Activated T-helper 2 cell treated with anti-CD3 and anti-CD28 coated beads, Interferon-gamma antibody, Interleukin-2, Interleukin-4, amounts not matched to agents 10 μg/mL and 5 μg/mL and 100 μg/mL, durations not matched to agents 14 hours and 24 hours and 36 hours (primary cell): Measurements from ENCODE around the gene ARMC9. TPM values are rescaled to one million over a fixed set of nuclear protein-coding genes. Genes with fewer than 3 reads are reported as not detected.

Experiments used
- DNase-seq: peaks from one replicate; pipeline ENCODE4 v3.0.0; 2021; ENCODE audit warnings: low spot score
- H3K27ac Mint-ChIP-seq: one replicate; pipeline ENCODE4 v1.8.0; 2021; ENCODE audit warnings: mixed read lengths
- H3K27me3 Mint-ChIP-seq: one replicate; pipeline ENCODE4 v1.8.0; 2021; ENCODE audit warnings: low read depth, mixed read lengths
- H3K36me3 Mint-ChIP-seq: one replicate; pipeline ENCODE4 v1.8.0; 2021; ENCODE audit warnings: low read depth, mixed read lengths
- H3K4me1 Mint-ChIP-seq: one replicate; pipeline ENCODE4 v1.8.0; 2021; ENCODE audit warnings: low read depth, mixed read lengths
- H3K4me3 Mint-ChIP-seq: one replicate; pipeline ENCODE4 v1.8.0; 2021; ENCODE audit warnings: low read depth, mild to moderate bottlenecking, moderate library complexity, mixed read lengths
- H3K9me3 Mint-ChIP-seq: one replicate; pipeline ENCODE4 v1.8.0; 2021; ENCODE audit warnings: mixed read lengths
- intact Hi-C: fragments of 100-400 bp; cut with micrococcal nuclease; formaldehyde crosslinking; loops from one replicate; pipeline ENCODE4 v1.15.1; 2023
- total RNA-seq: library from RNA; stranded (reverse); gene quantifications from 2 replicates; pipeline ENCODE4 v1.2.3, GENCODE V29; 2022

ARMC9 gene
- total RNA-seq, 1 donor from 2014 or later, result 3.3 TPM

DNA sequence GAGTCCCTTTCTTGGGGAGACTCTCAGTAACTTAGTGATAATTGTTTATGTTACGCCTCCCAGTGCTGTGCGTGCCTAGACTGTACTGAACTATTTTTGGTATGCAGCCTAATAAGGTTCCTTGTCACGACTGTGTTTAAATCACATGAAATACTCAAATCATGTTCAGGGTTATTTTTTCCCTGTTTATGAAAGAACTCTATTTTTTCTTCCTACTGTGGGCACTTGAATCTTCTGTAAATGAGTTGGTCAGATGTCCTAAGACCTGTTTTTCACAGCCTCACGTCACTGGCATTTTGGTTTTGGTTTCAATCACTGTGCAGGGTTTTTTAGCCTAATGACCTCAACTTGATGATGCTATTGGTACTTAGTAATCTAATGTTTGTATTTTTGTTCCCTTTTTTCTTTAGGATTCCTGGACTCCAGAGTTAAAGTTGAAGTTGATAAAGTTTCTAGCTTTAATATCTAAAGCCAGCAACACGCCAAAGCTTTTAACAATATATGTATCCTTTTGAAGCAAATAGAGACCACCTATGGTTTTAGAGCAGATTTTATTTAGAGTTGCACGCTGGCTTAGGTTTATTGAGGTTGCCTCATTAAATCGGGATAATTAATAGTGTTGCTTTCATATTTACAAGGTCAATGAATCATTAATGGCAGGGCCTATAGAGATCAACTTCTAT lies 24.0 kb downstream of the ARMC9 start:
- Mint-ChIP-seq H3K9me3 (no peaks in the 10 kb centered on the region), H3K27ac (no peak overlapping the region), H3K4me3 (no peak overlapping the region), H3K27me3 (no peaks in the 10 kb centered on the region), H3K36me3 (peaks cover 3% of the 10 kb centered on the region), H3K4me1 (peaks cover 4% of the 10 kb centered on the region)
- intact Hi-C loops, result loop anchor here (10.0 kb wide), 1 partner anchor 192 kb away; no protein-coding TSS in a partner anchor
- no peak for DNase-seq

DNA sequence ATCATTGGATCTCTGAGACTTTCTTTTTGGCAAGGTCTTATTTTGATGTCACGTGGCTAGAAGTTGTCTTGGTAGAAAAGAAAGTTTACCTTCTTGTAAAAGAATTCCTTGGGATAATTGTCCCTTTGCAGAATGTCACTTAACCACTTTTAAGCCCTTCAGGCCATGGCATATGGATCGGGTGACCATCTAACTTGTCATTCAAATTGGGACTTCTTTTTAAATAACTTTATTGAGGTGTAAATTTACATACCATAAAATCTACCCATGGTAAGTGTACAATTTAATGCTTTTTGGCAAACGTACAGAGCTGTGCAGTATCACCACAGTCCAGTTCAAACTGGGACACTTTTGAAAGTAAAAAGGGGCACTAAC lies 24.6 kb downstream of the ARMC9 start:
- H3K4me3 Mint-ChIP-seq, result no peak overlapping the region

DNA sequence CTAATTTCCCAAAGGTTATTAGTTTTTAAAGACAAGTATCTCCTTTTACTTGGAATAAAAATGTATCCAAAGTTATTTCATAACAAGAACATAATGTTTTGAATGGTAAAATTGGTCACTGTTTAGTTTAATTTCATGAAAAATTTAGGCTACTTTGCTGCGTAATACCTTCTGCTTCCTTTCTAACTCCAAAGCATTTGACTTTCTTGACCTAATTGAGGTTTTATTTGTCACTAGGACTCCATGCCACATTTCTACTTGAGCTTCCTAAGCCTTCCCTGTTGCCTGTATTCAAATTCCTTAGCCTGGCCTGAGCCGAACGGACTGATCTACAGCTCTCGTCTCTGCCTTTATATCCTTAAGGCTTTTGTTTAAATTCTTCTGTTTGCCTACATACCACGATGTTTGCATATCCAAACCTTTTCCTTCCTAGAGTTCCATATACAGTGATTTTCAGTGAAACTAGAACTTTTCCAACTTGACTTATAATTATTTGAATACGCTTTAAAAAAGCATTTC lies 25.1 kb downstream of the ARMC9 start:
- intact Hi-C loops, result loop anchor here (10.0 kb wide), 1 partner anchor 191 kb away; no protein-coding TSS in a partner anchor
- no peak overlapping the region for H3K4me3 Mint-ChIP-seq
- H3K4me1 Mint-ChIP-seq, result peaks cover 4% of the 10 kb centered on the region
- no peaks in the 10 kb centered on the region for H3K9me3 Mint-ChIP-seq
- H3K27ac Mint-ChIP-seq, result no peak overlapping the region
- DNase-seq, result no peak
- H3K27me3 Mint-ChIP-seq, result no peaks in the 10 kb centered on the region
- peaks cover 3% of the 10 kb centered on the region for H3K36me3 Mint-ChIP-seq

More for the DNA sequence above, 24.6 kb downstream of the ARMC9 start:
- DNase-seq, result no peak
- peaks cover 3% of the 10 kb centered on the region for H3K36me3 Mint-ChIP-seq
- intact Hi-C loops, result loop anchor here (10.0 kb wide), 1 partner anchor 192 kb away; no protein-coding TSS in a partner anchor
- peaks cover 4% of the 10 kb centered on the region for H3K4me1 Mint-ChIP-seq
- no peak overlapping the region for H3K27ac Mint-ChIP-seq
- no peaks in the 10 kb centered on the region for H3K27me3 Mint-ChIP-seq
- H3K9me3 Mint-ChIP-seq, result no peaks in the 10 kb centered on the region

DNA sequence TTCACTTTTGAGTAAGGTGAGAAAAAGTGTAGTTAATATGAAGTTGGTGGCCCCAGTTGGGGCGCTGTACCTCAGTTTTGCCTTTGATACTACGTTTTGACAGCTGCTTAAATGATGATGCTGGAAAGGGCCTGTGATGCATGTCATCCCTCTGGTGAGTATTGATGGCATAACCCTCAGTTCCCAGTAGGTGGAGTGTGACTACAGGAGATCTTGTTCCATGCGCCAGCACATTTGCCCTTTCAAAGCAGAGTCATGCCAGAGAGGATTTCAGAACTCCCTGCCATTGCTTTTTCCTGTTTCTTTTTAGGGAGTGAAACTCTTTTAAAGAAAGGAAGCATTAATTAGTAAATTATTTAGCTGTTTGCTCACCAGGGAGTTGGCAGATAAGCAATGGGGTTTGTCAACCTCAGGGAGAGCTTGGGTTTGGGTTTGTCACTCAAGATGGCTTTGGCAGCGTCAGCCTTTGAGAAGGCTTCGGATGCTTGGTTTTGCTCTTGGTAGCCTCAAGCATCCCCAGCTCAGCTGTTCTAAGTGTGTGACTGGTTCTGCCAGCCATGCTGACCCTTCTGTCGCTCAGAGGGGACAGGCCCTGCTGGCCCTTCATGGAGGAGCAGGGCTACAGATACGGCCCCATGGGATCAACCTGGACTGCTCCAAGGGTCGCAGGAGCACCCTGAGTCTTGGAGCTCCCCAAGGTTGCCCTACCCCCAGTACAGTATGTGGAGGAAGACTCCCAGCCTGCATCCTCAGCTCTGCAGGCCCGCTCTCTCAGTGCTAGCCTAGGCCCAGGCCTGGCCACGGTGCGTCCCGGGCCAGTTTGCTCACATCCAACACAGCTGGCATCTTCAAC lies 29.1 kb downstream of the ARMC9 start:
- no peaks in the 10 kb centered on the region for H3K27me3 Mint-ChIP-seq
- no peaks in the 10 kb centered on the region for H3K9me3 Mint-ChIP-seq

DNA sequence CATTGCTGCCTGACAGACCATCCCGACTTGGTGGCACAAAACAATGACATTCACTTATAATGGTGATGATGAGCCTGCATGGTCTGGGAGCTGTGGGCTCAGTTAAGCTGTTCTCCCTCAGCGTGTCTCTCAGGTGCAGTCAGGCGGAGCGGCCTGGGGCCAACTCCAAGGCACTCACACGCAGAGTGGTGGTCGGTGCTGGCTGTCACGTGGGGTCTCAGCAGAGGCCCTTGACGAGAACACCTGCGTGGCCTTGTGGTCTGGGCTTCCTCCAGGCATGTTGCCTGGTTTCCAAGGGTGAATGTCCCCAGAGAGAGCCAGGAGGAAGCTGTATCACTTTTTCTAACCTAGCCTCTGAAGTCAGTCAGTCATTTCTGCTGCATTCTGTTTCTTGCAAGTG lies 29.8 kb downstream of the ARMC9 start:
- H3K9me3 Mint-ChIP-seq, result no peaks in the 10 kb centered on the region
- DNase-seq, result no peak

More for the DNA sequence above, 29.1 kb downstream of the ARMC9 start:
- Mint-ChIP-seq H3K36me3 (no peaks in the 10 kb centered on the region), H3K27ac (no peak overlapping the region), H3K4me3 (no peak overlapping the region), H3K4me1 (no peaks in the 10 kb centered on the region)
- intact Hi-C loops, result loop anchor here (1.0 to 10.0 kb wide), 2 partner anchors 187 to 225 kb away; no protein-coding TSS in a partner anchor
- DNase-seq, result peak; percentile 34

DNA sequence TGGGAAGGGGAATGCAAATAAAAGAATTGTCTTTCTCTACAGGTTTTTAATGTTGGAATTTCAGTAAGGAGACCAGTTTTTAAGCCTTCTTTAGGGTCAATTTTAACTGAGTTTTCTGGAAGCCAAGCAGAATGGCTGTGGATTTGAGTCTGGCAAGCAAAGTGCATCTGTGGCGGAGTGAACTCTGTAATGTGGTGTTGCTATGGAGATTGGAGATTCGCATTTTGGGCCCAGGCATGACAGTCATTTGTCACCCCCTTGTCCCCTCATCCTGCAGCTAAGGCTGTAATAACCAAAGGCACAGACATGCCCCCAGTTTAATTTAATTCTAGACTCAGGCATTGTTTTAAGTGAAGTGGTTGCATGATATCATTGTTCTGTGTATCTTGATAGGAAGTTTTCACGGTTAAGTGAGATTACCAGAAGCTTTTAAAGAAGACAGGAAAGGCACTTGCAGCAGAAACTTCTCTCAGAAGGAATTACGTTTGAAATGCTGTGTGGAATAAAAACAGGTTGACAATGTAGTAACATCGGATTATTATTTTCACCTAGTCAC lies 30.6 kb downstream of the ARMC9 start:
- no peak overlapping the region for H3K4me3 Mint-ChIP-seq
- no peak overlapping the region for H3K27ac Mint-ChIP-seq
- intact Hi-C loops, result loop anchor here (10.0 kb wide), 1 partner anchor 186 kb away; no protein-coding TSS in a partner anchor
- H3K9me3 Mint-ChIP-seq, result no peaks in the 10 kb centered on the region
- no peaks in the 10 kb centered on the region for H3K36me3 Mint-ChIP-seq
- DNase-seq, result no peak
- H3K4me1 Mint-ChIP-seq, result no peaks in the 10 kb centered on the region
- H3K27me3 Mint-ChIP-seq, result no peaks in the 10 kb centered on the region

More for the DNA sequence above, 29.8 kb downstream of the ARMC9 start:
- no peaks in the 10 kb centered on the region for H3K27me3 Mint-ChIP-seq
- intact Hi-C loops, result loop anchor here (10.0 kb wide), 1 partner anchor 187 kb away; no protein-coding TSS in a partner anchor
- H3K4me1 Mint-ChIP-seq, result no peaks in the 10 kb centered on the region
- H3K4me3 Mint-ChIP-seq, result no peak overlapping the region
- H3K36me3 Mint-ChIP-seq, result no peaks in the 10 kb centered on the region
- H3K27ac Mint-ChIP-seq, result no peak overlapping the region

DNA sequence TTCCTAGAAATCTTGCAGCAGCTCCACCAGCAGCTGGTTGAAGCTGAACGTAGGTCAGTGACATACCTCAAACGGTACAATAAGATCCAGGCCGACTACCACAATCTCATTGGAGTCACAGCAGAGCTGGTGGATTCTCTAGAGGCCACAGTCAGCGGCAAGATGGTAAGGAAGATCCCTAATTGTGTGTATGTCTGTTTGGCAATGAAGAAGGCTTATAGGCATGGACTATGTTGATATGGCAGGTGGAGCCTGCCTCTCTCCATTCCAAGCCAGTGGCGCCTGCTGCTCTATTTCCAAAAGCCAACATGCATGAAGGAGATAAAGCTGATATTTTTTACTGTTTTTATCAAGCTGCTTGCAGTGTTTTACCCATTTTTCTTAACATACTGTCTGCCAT lies 36.8 kb downstream of the ARMC9 start:
- no peak overlapping the region for H3K4me3 Mint-ChIP-seq
- intact Hi-C loops, result no loop called here
- no peaks in the 10 kb centered on the region for H3K27me3 Mint-ChIP-seq
- no peak overlapping the region for H3K27ac Mint-ChIP-seq
- no peak for DNase-seq
- H3K4me1 Mint-ChIP-seq, result no peaks in the 10 kb centered on the region
- no peaks in the 10 kb centered on the region for H3K36me3 Mint-ChIP-seq
- H3K9me3 Mint-ChIP-seq, result no peaks in the 10 kb centered on the region

DNA sequence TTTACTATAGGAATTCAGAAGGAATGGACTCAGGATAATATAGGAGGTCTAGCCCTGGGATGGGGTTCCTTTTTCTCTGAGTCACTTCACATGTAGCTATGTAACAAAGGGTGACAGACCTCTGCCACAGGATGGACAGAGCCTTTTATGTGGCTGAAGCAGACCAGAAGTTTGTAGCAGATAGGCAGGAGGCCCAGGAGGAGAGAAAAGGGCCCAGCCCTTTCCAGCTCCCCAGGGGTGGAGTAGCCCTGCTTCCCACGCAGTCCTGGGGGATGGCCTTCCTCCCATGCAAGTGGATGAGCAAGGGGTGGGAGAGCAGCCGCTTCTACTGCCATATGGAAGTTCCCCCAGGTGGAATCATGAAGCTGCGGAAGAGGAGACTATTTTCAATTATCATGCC lies 40.3 kb downstream of the ARMC9 start:
- Mint-ChIP-seq H3K27ac (no peak overlapping the region), H3K27me3 (no peaks in the 10 kb centered on the region), H3K4me1 (no peaks in the 10 kb centered on the region), H3K9me3 (no peaks in the 10 kb centered on the region), H3K4me3 (no peak overlapping the region), H3K36me3 (no peaks in the 10 kb centered on the region)
- intact Hi-C loops, result no loop called here
- no peak for DNase-seq

DNA sequence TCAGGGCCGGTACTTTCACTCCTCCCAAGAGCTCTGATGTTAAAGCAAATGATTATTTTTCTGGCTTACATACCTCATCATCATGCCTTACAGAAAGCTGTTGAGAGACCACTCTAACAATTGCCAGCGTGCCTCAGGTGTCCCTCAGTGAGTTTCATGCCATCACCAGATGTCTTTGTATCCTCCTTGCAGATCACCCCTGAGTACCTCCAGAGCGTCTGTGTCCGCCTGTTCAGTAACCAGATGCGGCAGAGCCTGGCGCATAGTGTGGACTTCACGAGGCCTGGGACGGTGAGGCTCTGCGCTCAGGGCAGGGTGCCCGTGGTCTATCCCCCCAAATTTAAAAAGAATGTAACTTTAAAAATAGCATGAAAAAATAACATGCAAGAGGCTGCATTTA lies 41.3 kb downstream of the ARMC9 start:
- Mint-ChIP-seq H3K36me3 (no peaks in the 10 kb centered on the region), H3K27ac (no peak overlapping the region)
- intact Hi-C loops, result no loop called here

DNA sequence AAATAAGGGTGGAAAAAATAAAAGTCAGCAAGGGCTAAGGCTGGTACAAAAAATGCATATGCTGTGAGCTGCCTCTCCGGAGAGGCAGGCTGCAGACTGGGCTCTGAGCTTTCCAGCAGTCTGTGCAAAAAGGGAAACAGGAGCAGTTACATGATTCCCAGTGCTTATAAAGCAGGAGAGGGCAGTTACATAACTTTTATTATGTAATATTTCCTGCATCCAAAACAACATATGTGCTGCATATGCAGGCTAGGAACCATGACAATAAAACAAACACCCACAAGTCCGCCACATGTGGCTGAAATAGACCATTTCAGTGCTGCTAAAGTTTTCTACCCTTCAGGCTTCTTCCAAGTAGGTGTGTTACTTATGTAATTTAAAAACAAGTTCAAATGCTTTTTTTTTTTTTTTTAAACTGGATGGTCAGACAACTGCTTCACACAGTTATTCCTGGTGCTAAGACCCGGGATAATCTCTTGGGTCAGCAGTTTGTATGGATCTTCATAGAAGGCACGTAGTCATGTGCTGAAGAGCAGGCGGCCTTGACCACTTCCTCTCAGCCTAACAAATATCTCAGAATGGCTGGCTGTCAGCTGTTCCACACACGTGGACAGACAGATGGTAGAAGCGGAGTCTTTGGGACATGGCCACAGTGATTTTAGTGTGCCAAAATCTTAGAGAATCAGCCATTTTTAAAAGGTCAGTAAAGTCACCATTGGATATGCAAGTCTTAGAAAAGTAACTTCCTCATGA lies 43.5 kb downstream of the ARMC9 start:
- Mint-ChIP-seq H3K4me3 (no peak overlapping the region), H3K4me1 (no peaks in the 10 kb centered on the region), H3K27ac (no peak overlapping the region), H3K9me3 (no peaks in the 10 kb centered on the region), H3K27me3 (peaks cover 3% of the 10 kb centered on the region), H3K36me3 (no peaks in the 10 kb centered on the region)
- intact Hi-C loops, result no loop called here
- DNase-seq, result no peak

More for the DNA sequence above, 41.3 kb downstream of the ARMC9 start:
- Mint-ChIP-seq H3K9me3 (no peaks in the 10 kb centered on the region), H3K27me3 (no peaks in the 10 kb centered on the region), H3K4me1 (no peaks in the 10 kb centered on the region), H3K4me3 (no peak overlapping the region)
- no peak for DNase-seq

DNA sequence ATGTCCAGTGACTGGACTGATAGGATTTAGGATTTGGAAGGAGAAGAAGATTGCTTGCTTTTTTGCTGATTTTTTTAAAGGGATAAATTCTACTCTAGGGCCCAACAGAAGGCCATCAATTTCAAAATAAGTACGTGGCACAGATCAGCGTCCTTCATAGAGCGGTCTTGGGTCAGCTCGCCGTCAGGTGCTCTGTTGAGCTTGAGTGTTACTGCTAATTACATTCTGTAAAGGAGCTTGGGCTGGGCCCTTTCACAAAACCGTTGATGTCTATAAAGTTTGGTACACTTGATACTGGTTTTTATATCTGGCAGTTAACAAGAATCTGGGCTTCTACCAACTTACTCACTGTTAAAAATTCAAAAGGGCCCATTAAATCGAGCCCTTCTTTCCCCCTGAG lies 45.4 kb downstream of the ARMC9 start:
- intact Hi-C loops, result no loop called here
- H3K9me3 Mint-ChIP-seq, result no peaks in the 10 kb centered on the region
- H3K4me3 Mint-ChIP-seq, result no peak overlapping the region
- H3K4me1 Mint-ChIP-seq, result no peaks in the 10 kb centered on the region
- no peak for DNase-seq
- H3K27me3 Mint-ChIP-seq, result peaks cover 3% of the 10 kb centered on the region
- no peaks in the 10 kb centered on the region for H3K36me3 Mint-ChIP-seq
- H3K27ac Mint-ChIP-seq, result no peak overlapping the region
